ENCODE data around the gene TRIM42. TPM values are rescaled to one million over a fixed set of nuclear protein-coding genes. Genes with fewer than 3 reads are reported as not detected.

TRIM42 gene
- polyA plus RNA-seq (2013, experiment 1 of 2), result not detected
- polyA plus RNA-seq (2013, experiment 2 of 2), result not detected

DNA sequence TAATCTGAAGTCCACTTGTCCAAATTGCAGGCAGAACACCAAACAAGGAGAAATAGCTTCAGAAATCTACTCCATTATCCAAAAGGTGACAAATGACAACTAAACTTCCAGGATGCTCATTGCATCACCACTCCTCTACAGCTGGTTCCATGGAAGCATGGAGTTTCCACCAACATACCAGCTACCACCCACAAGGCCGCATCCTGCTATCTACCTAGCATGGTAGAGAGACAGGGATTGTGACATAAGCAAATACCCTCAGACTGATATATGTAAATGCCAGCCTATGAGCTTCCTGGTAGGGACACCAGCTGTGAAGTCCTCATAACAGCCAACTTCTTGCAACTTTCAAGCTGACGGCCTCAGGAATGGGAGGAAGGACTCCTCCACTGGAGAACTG, at the start of gene TRIM42:
Gene TRIM42, plus strand, starts transcription at position 301 of the 400 bp plus-strand sequence. CDS start 166 bp downstream, outside the sequence.
- Histone ChIP-seq H3K4me1 (ENCODE audit: insufficient read depth, low read length) (no peaks in the 10 kb centered on the region), H3K27ac (ENCODE audit: low read depth, low read length) (no peak within 1 kb of the TSS), H3K27me3 (ENCODE audit: insufficient read depth, low read length) (no peaks in the 10 kb centered on the region), H3K9me3 (ENCODE audit: insufficient read depth, low read depth, low read length) (no peaks in the 10 kb centered on the region; the same call in 1 of the 2 replicates), H3K9ac (ENCODE audit: low read depth, low read length) (no peak within 1 kb of the TSS), H3K4me3 (ENCODE audit: low read length) (no peak within 1 kb of the TSS), H3K36me3 (ENCODE audit: insufficient read depth, low read length) (no peaks in the 10 kb centered on the region)
- WGBS, result 93% methylated on average over 2 of the region's 2 CpGs

GRCh38 chr3:140628606-140629005, 49.3 kb upstream of the TRIM42 start:
- Histone ChIP-seq H3K4me3 (ENCODE audit: low read length) (no peak overlapping the region), H3K9ac (ENCODE audit: low read depth, low read length) (no peak overlapping the region), H3K9me3 (ENCODE audit: insufficient read depth, low read depth, low read length) (no peaks in the 10 kb centered on the region), H3K4me1 (ENCODE audit: insufficient read depth, low read length) (no peaks in the 10 kb centered on the region), H3K36me3 (ENCODE audit: insufficient read depth, low read length) (no peaks in the 10 kb centered on the region), H3K27ac (ENCODE audit: low read depth, low read length) (no peak overlapping the region), H3K27me3 (ENCODE audit: insufficient read depth, low read length) (no peaks in the 10 kb centered on the region)
- WGBS, result 70% methylated on average over 4 of the region's 4 CpGs

DNA sequence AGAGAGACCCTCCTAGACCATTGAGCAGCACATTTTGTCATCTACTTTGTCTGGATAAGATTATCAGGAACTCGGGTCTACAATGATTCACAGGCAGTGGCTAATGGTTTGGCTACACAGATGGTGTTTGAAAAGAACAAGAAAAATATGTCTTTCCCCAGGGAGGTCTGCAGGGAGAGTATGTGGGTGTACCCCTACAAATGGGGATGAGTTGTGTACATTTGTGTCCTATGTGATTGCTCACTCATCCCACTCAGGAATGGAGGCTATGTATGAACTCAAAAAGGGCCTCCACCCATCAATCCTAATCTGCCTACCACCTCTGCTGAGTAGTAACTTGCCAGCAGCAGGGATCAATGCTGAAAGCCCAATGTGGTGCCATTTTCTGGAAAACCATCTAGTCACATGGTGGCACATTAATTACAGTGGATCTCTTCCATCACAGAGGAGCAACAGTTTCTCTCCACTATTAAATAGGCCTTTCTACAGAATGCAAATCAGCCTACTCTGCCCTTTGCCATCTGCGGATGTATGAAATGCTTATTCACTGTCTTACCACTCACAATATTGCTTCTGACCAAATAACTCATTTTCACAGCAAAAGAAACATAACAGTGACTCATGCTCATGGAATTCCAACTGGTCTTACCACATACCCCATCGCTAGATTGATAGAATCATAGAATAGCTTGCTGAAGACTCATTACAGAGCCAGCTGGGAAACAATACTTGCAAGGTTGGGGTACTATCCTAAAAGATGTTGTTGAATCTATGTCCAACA, 48.3 kb upstream of the TRIM42 start:
- H3K36me3 ChIP-seq (ENCODE audit: insufficient read depth, low read length), result no peaks in the 10 kb centered on the region
- no peaks in the 10 kb centered on the region for H3K4me1 ChIP-seq (ENCODE audit: insufficient read depth, low read length)
- no peaks in the 10 kb centered on the region for H3K27me3 ChIP-seq (ENCODE audit: insufficient read depth, low read length)
- WGBS, result 95% methylated on average over 3 of the region's 3 CpGs
- no peak overlapping the region for H3K4me3 ChIP-seq (ENCODE audit: low read length)
- H3K9ac ChIP-seq (ENCODE audit: low read depth, low read length), result no peak overlapping the region
- H3K9me3 ChIP-seq (ENCODE audit: insufficient read depth, low read depth, low read length), result no peaks in the 10 kb centered on the region
- no peak overlapping the region for H3K27ac ChIP-seq (ENCODE audit: low read depth, low read length)

DNA sequence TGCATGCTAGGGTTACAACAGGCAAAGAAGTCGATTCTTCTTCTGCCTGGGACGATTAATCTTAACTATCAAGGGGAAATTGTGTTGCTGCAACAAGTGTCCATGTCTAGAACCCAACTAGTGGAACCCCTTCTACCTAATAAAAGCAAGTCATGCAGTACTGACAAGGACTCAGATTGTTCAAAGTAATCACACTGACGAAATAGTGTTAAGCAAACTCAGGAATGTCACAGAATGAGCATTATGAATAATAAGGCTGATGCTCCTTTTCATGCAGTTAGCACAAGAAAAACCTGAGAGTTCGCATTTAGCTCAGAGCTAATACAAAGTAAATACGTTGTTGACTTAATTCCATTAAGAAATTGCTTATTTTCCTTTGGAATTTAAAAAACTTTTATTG, 47.5 kb upstream of the TRIM42 start:
- Histone ChIP-seq H3K36me3 (ENCODE audit: insufficient read depth, low read length) (no peaks in the 10 kb centered on the region), H3K27me3 (ENCODE audit: insufficient read depth, low read length) (no peaks in the 10 kb centered on the region), H3K27ac (ENCODE audit: low read depth, low read length) (no peak overlapping the region), H3K4me3 (ENCODE audit: low read length) (no peak overlapping the region), H3K9ac (ENCODE audit: low read depth, low read length) (no peak overlapping the region), H3K9me3 (ENCODE audit: insufficient read depth, low read depth, low read length) (no peaks in the 10 kb centered on the region), H3K4me1 (ENCODE audit: insufficient read depth, low read length) (no peaks in the 10 kb centered on the region)
- WGBS, result 93% methylated on average over 5 of the region's 5 CpGs

DNA sequence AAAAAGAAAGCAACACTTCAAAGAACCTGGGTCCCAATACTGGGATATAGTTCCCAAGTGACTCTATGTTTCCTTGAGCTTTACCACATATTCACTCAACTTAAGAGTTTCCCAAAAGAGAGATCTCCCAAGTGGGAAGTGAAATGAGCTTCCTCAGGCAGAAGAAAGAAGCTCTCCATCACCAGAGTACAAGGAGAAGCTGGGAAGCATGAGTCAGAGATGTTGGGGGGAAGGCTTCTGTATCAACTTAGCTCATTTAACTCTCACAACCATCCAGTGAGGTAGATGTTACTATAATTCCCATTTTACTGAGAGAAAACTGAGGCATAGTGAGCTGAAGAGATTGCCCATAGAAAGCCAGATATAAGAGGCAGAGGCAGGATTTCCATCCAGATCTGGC, 47.0 kb upstream of the TRIM42 start:
- H3K9me3 ChIP-seq (ENCODE audit: insufficient read depth, low read depth, low read length), result no peaks in the 10 kb centered on the region
- H3K4me1 ChIP-seq (ENCODE audit: insufficient read depth, low read length), result no peaks in the 10 kb centered on the region
- H3K27ac ChIP-seq (ENCODE audit: low read depth, low read length), result no peak overlapping the region
- H3K36me3 ChIP-seq (ENCODE audit: insufficient read depth, low read length), result no peaks in the 10 kb centered on the region
- H3K27me3 ChIP-seq (ENCODE audit: insufficient read depth, low read length), result no peaks in the 10 kb centered on the region
- H3K4me3 ChIP-seq (ENCODE audit: low read length), result no peak overlapping the region
- no peak overlapping the region for H3K9ac ChIP-seq (ENCODE audit: low read depth, low read length)

- H3K27me3 ChIP-seq (ENCODE audit: insufficient read depth, low read length), result no peaks in the 10 kb centered on the region
- 97% methylated on average over 5 of the region's 5 CpGs for WGBS
- H3K4me1 ChIP-seq (ENCODE audit: insufficient read depth, low read length), result peaks cover 2% of the 10 kb centered on the region; the same call in 1 of the 2 replicates
- no peaks in the 10 kb centered on the region for H3K36me3 ChIP-seq (ENCODE audit: insufficient read depth, low read length)
- H3K9me3 ChIP-seq (ENCODE audit: insufficient read depth, low read depth, low read length), result no peaks in the 10 kb centered on the region
- H3K9ac ChIP-seq (ENCODE audit: low read depth, low read length), result no peak overlapping the region
- no peak overlapping the region for H3K4me3 ChIP-seq (ENCODE audit: low read length)
- H3K27ac ChIP-seq (ENCODE audit: low read depth, low read length), result no peak overlapping the region
These were observed 42.6 kb upstream of the TRIM42 start for GRCh38 chr3:140635276-140635675.

DNA sequence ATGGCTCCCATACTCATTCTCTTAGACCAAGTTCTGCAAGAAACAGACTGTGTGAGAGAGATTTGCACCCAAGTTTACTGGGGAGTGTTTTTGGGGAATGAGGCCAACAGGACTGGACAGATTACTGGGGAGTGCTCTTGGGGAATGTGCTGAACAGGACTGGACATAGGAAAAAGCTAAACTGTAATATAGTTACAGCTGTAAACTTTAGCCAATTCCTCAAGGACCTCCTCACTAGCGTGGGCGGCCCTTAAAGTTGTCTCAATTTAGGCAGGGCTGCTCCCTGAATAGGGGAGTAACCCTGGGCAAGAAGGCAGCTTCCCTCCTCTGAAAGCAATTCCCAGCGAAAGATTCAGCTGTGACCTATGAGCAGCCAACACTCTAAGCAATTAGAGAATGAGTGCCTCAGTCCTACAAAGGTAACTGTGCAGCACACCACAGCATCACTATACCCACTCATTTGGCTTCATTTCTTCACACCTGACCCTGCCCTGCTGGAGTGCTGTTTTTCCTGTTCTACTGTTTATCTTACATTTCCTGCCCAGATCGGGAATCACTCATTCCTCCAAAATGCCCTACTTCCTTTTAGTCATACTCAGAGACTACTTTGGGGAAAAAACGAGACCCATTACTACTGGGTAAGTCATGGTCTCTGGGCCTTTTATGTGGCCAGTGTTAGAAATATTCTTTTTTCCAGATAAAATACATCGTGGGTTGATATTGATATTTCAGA, 41.3 kb upstream of the TRIM42 start:
- no peak overlapping the region for H3K9ac ChIP-seq (ENCODE audit: low read depth, low read length)
- H3K27me3 ChIP-seq (ENCODE audit: insufficient read depth, low read length), result no peaks in the 10 kb centered on the region
- WGBS, result 86% methylated on average over 6 of the region's 6 CpGs
- H3K4me1 ChIP-seq (ENCODE audit: insufficient read depth, low read length), result peaks cover 2% of the 10 kb centered on the region; the same call in 1 of the 2 replicates
- no peaks in the 10 kb centered on the region for H3K9me3 ChIP-seq (ENCODE audit: insufficient read depth, low read depth, low read length)
- H3K36me3 ChIP-seq (ENCODE audit: insufficient read depth, low read length), result no peaks in the 10 kb centered on the region
- H3K4me3 ChIP-seq (ENCODE audit: low read length), result no peak overlapping the region
- no peak overlapping the region for H3K27ac ChIP-seq (ENCODE audit: low read depth, low read length)

DNA sequence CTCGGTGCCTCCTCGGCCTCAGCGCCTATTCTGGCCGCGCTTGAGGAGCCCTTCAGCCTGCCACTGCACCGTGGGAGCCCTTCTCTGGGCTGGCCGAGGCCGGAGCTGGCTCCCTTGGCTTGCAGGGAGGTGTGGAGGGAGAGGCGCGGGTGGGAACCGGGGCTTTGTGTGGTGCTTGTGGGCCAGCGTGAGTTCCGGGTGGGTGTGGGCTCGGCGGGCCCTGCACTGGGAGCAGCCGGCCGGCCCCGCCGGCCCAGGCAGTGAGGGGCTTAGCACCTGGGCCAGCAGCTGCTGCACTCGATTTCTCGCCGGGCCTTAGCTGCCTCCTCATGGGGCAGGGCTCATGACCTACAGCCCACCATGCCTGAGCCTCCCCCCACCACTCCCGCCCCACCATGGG, 26.6 kb upstream of the TRIM42 start:
- H3K4me1 ChIP-seq (ENCODE audit: insufficient read depth, low read length), result no peaks in the 10 kb centered on the region
- H3K27ac ChIP-seq (ENCODE audit: low read depth, low read length), result no peak overlapping the region
- peaks cover 8% of the 10 kb centered on the region; the same call in 1 of the 2 replicates for H3K9me3 ChIP-seq (ENCODE audit: insufficient read depth, low read depth, low read length)
- no peak overlapping the region for H3K4me3 ChIP-seq (ENCODE audit: low read length)
- no peaks in the 10 kb centered on the region for H3K27me3 ChIP-seq (ENCODE audit: insufficient read depth, low read length)
- 96% methylated on average over 23 of the region's 23 CpGs for WGBS
- H3K36me3 ChIP-seq (ENCODE audit: insufficient read depth, low read length), result no peaks in the 10 kb centered on the region
- H3K9ac ChIP-seq (ENCODE audit: low read depth, low read length), result no peak overlapping the region

GRCh38 chr3:140655678-140656077, 22.2 kb upstream of the TRIM42 start:
- no peak overlapping the region for H3K9ac ChIP-seq (ENCODE audit: low read depth, low read length)
- no peaks in the 10 kb centered on the region for H3K27me3 ChIP-seq (ENCODE audit: insufficient read depth, low read length)
- 100% methylated on average over 1 of the region's 1 CpG for WGBS
- H3K4me1 ChIP-seq (ENCODE audit: insufficient read depth, low read length), result no peaks in the 10 kb centered on the region
- H3K9me3 ChIP-seq (ENCODE audit: insufficient read depth, low read depth, low read length), result peaks cover 4% of the 10 kb centered on the region; the same call in 1 of the 2 replicates
- no peaks in the 10 kb centered on the region for H3K36me3 ChIP-seq (ENCODE audit: insufficient read depth, low read length)
- H3K4me3 ChIP-seq (ENCODE audit: low read length), result no peak overlapping the region
- no peak overlapping the region for H3K27ac ChIP-seq (ENCODE audit: low read depth, low read length)

GRCh38 chr3:140664111-140664510, 13.8 kb upstream of the TRIM42 start:
- H3K9ac ChIP-seq (ENCODE audit: low read depth, low read length), result no peak overlapping the region
- no peak overlapping the region for H3K27ac ChIP-seq (ENCODE audit: low read depth, low read length)
- no peaks in the 10 kb centered on the region for H3K36me3 ChIP-seq (ENCODE audit: insufficient read depth, low read length)
- WGBS, result 75% methylated on average over 5 of the region's 5 CpGs
- no peak overlapping the region for H3K4me3 ChIP-seq (ENCODE audit: low read length)
- H3K9me3 ChIP-seq (ENCODE audit: insufficient read depth, low read depth, low read length), result peaks cover 5% of the 10 kb centered on the region; the same call in 1 of the 2 replicates
- H3K4me1 ChIP-seq (ENCODE audit: insufficient read depth, low read length), result no peaks in the 10 kb centered on the region
- H3K27me3 ChIP-seq (ENCODE audit: insufficient read depth, low read length), result no peaks in the 10 kb centered on the region

DNA sequence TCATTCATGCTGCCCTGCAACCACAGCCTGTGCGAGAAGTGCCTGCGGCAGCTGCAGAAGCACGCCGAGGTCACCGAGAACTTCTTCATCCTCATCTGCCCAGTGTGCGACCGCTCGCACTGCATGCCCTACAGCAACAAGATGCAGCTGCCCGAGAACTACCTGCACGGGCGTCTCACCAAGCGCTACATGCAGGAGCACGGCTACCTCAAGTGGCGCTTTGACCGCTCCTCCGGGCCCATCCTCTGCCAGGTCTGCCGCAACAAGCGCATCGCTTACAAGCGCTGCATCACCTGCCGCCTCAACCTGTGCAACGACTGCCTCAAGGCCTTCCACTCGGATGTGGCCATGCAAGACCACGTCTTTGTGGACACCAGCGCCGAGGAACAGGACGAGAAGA, 4.7 kb downstream of the TRIM42 start:
- Histone ChIP-seq H3K27ac (ENCODE audit: low read depth, low read length) (no peak overlapping the region), H3K36me3 (ENCODE audit: insufficient read depth, low read length) (no peaks in the 10 kb centered on the region), H3K4me3 (ENCODE audit: low read length) (no peak overlapping the region), H3K9ac (ENCODE audit: low read depth, low read length) (no peak overlapping the region), H3K4me1 (ENCODE audit: insufficient read depth, low read length) (no peaks in the 10 kb centered on the region), H3K9me3 (ENCODE audit: insufficient read depth, low read depth, low read length) (no peaks in the 10 kb centered on the region), H3K27me3 (ENCODE audit: insufficient read depth, low read length) (no peaks in the 10 kb centered on the region)
- 96% methylated on average over 27 of the region's 27 CpGs for WGBS
